ENCODE measurements around the gene RNF43. TPM values are rescaled to one million over a fixed set of nuclear protein-coding genes. Genes with fewer than 3 reads are reported as not detected.

The RNF43 gene
- polyA plus RNA-seq, 1 of the 3 experiments (the other 2 are of a cell fraction), result not detected

- Histone ChIP-seq H2AFZ (ENCODE audit: low read depth) (no peak overlapping the region), H3K4me2 (no peak overlapping the region), H3K9me2 (no peaks in the 10 kb centered on the region), H3K9ac (no peak overlapping the region), H3K4me1 (ENCODE audit: control insufficient read depth in 1 of 2, insufficient read depth in 2 of 2, low read depth in 1 of 2, low read length in 1 of 2) (no peaks in the 10 kb centered on the region), H3K36me3 (replicated peaks in 1 of 2; ENCODE audit: control insufficient read depth in 1 of 2, insufficient read depth in 2 of 2, low read length in 1 of 2) (no peaks in the 10 kb centered on the region), H3F3A (replicated peaks; ENCODE audit: insufficient read depth) (no peaks in the 10 kb centered on the region), H3K4me3 (ENCODE audit: low read depth in 2 of 2, low read length in 1 of 2) (no peak overlapping the region), H3K27ac (ENCODE audit: low read depth in 2 of 2, low read length in 1 of 2) (no peak overlapping the region), H4K20me1 (ENCODE audit: insufficient read depth) (no peaks in the 10 kb centered on the region), H3K27me3 (ENCODE audit: insufficient read depth) (peaks cover 1% of the 10 kb centered on the region; the same call in 1 of the 2 replicates), H3K79me2 (ENCODE audit: insufficient read depth) (no peaks in the 10 kb centered on the region), H3K9me3 (no peaks in the 10 kb centered on the region)
- ChIA-PET CTCF (interaction anchor here (0.9 to 5.7 kb wide), 6 partner anchors 11 to 122 kb away, joined by 3 to 21 read pairs (median 4); partner anchors contain the start of gene RNF43), POLR2A (no interaction called here)
- no peak for TF ChIP-seq JUND (IDR thresholded peaks at IDR 0.05)
- no peak for TF ChIP-seq TAF1 (IDR thresholded peaks at IDR 0.05; ENCODE audit: borderline replicate concordance, low read depth, low read length)
- no peak for TF ChIP-seq IRF3 (IDR thresholded peaks at IDR 0.05; ENCODE audit: low read depth, low read length)
- no peak for TF ChIP-seq GATA2 (CRISPR knock-in tag; IDR thresholded peaks at IDR 0.05)
- TF ChIP-seq USF1 (IDR thresholded peaks at IDR 0.05; ENCODE audit: borderline replicate concordance, low read depth), result no peak
- TF ChIP-seq ELF1 (IDR thresholded peaks at IDR 0.05), result no peak
- no peak for TF ChIP-seq EP300 (IDR thresholded peaks at IDR 0.05; ENCODE audit: borderline replicate concordance in 1 of 2, low read depth in 1 of 2, low read length in 1 of 2)
- TF ChIP-seq TEAD4 (IDR thresholded peaks at IDR 0.05; ENCODE audit: borderline replicate concordance, insufficient read depth), result no peak
- no peak for TF ChIP-seq USF2 (IDR thresholded peaks at IDR 0.05; ENCODE audit: borderline replicate concordance, low read depth, low read length)
- no peak for TF ChIP-seq EZH2phosphoT487 (IDR thresholded peaks at IDR 0.05; ENCODE audit: borderline replicate concordance, low read depth)
- TF ChIP-seq SMC3 (IDR thresholded peaks at IDR 0.05; ENCODE audit: low read depth, low read length), result no peak
- TF ChIP-seq GABPA (IDR thresholded peaks at IDR 0.05; ENCODE audit: low read depth), result no peak
- TF ChIP-seq CTCF (IDR thresholded peaks at IDR 0.05), result no peak
- 34% methylated on average over 9 of the region's 9 CpGs for WGBS (ENCODE audit: low lambda C conversion rate)
- DNase-seq, result no peak
Observed at GRCh38 chr17:58370716-58371115, 46.6 kb downstream of the RNF43 start.

Data from SK-N-SH (cell line).